SK-N-SH (cell line): ENCODE measurements around the gene BCAS3. TPM values are rescaled to one million over a fixed set of nuclear protein-coding genes. Genes with fewer than 3 reads are reported as not detected.

ENCODE experiments used
- CTCF ChIA-PET: fragments of 300-600, 350-600 bp; formaldehyde crosslinking; extraction: SDS; loops from one replicate; lab custom pipeline; 2021; lab: Yijun Ruan, JAX
- POLR2A ChIA-PET: fragments of 350-600 bp; sonication (Branson Sonifier 250); formaldehyde crosslinking; extraction: SDS; loops from one replicate; lab custom pipeline; 2020; ENCODE audit warnings: antibody characterized with exemption, inconsistent platforms; lab: Yijun Ruan, JAX
- DNase-seq: peaks from one replicate; pipeline ENCODE4 v3.0.0; 2012
- H2AFZ ChIP-seq: fragments of 200-600 bp; sonication (generic); 2 replicates; pipeline ENCODE4 v1.8.1; 2016; ENCODE audit warnings: antibody characterized with exemption, mild to moderate bottlenecking, low read depth
- H3F3A ChIP-seq: fragments of 200-600 bp; sonication (generic); replicated peaks from 2 replicates; pipeline ENCODE3; 2016; ENCODE audit warnings: antibody characterized with exemption, mild to moderate bottlenecking; ENCODE audit not compliant: insufficient read depth
- H3K27ac ChIP-seq, 2 experiments: fragments of 200-500 bp in 1 of 2; fragments of 200-600 bp in 1 of 2; sonication (Bioruptor generic) in 1 of 2; sonication (generic), shearing (Covaris generic) in 1 of 2; 2 replicates each; pipeline versions ENCODE4 v1.5.1 to v1.6.1; 2014 to 2016; ENCODE audit warnings: low read depth in 2 of 2, inconsistent platforms in 1 of 2, low read length in 1 of 2, mild to moderate bottlenecking in 1 of 2, mixed read lengths in 1 of 2
- H3K27me3 ChIP-seq: fragments of 200-600 bp; sonication (generic), shearing (Covaris generic); 2 replicates; pipeline ENCODE4 v1.6.1; 2016; ENCODE audit warnings: mixed run types; ENCODE audit not compliant: insufficient read depth
- H3K36me3 ChIP-seq, 2 experiments: fragments of 200-500 bp in 1 of 2; fragments of 200-600 bp in 1 of 2; sonication (Bioruptor generic) in 1 of 2; sonication (generic) in 1 of 2; replicated peaks in 1 of 2; 2 replicates each; pipeline versions ENCODE3 to v1.5.1; 2014 to 2016; ENCODE audit warnings: low read length in 1 of 2, mild to moderate bottlenecking in 1 of 2; ENCODE audit not compliant: insufficient read depth in 2 of 2, control insufficient read depth in 1 of 2
- H3K4me1 ChIP-seq, 2 experiments: fragments of 200-500 bp in 1 of 2; fragments of 200-600 bp in 1 of 2; sonication (Bioruptor generic) in 1 of 2; sonication (generic), shearing (Covaris generic) in 1 of 2; 2 replicates each; pipeline versions ENCODE4 v1.5.1 to v1.6.1; 2014 to 2016; ENCODE audit warnings: low read depth in 1 of 2, low read length in 1 of 2, mixed run types in 1 of 2; ENCODE audit not compliant: insufficient read depth in 2 of 2, control insufficient read depth in 1 of 2
- H3K4me2 ChIP-seq: fragments of 200-600 bp; sonication (generic), shearing (Covaris generic); 2 replicates; pipeline ENCODE4 v1.6.1; 2017; ENCODE audit warnings: mixed run types
- H3K4me3 ChIP-seq, 2 experiments: fragments of 200-500 bp in 1 of 2; fragments of 200-600 bp in 1 of 2; sonication (Bioruptor generic) in 1 of 2; sonication (generic), shearing (Covaris generic) in 1 of 2; 2 replicates each; pipeline versions ENCODE4 v1.5.1 to v1.8.1; 2014 to 2016; ENCODE audit warnings: low read depth in 2 of 2, inconsistent platforms in 1 of 2, low read length in 1 of 2, mild to moderate bottlenecking in 1 of 2, mixed read lengths in 1 of 2, moderate library complexity in 1 of 2
- H3K79me2 ChIP-seq: fragments of 200-600 bp; sonication (generic); 2 replicates; pipeline ENCODE4 v1.8.1; 2017; ENCODE audit warnings: mild to moderate bottlenecking; ENCODE audit not compliant: insufficient read depth
- H3K9ac ChIP-seq: fragments of 200-600 bp; sonication (generic); 2 replicates; pipeline ENCODE4 v1.6.1; 2017; ENCODE audit warnings: mixed run types
- H3K9me2 ChIP-seq: fragments of 200-600 bp; sonication (generic); 2 replicates; pipeline ENCODE4 v1.6.1; 2017; ENCODE audit warnings: mixed run types
- H3K9me3 ChIP-seq: fragments of 200-600 bp; sonication (generic); 2 replicates; pipeline ENCODE4 v1.6.1; 2017; ENCODE audit warnings: mixed run types, mild to moderate bottlenecking, moderate library complexity
- H4K20me1 ChIP-seq: fragments of 200-600 bp; sonication (generic); 2 replicates; pipeline ENCODE4 v1.6.1; 2017; ENCODE audit warnings: mild to moderate bottlenecking, mixed run types; ENCODE audit not compliant: insufficient read depth
- CHD2 ChIP-seq: fragments of 150-350 bp; IDR thresholded peaks from 2 replicates; pipeline ENCODE4 v1.6.1; 2018; ENCODE audit warnings: low read length; ENCODE audit not compliant: partially characterized antibody
- ELF1 ChIP-seq: IDR thresholded peaks from 2 replicates; pipeline ENCODE4 v1.4.0; 2012
- FOXM1 ChIP-seq: IDR thresholded peaks from 2 replicates; pipeline ENCODE4 v1.4.0; 2012; ENCODE audit warnings: low read depth, mild to moderate bottlenecking
- GATA2 ChIP-seq: sonication (generic); formaldehyde crosslinking; IDR thresholded peaks from 2 replicates; pipeline ENCODE4 v1.5.0; 2020; ENCODE audit warnings: mild to moderate bottlenecking, missing genetic modification reagents
- JUND ChIP-seq: IDR thresholded peaks from 2 replicates; pipeline ENCODE4 v1.4.0; 2012
- MEF2A ChIP-seq: IDR thresholded peaks from 2 replicates; pipeline ENCODE4 v1.4.0; 2012; ENCODE audit warnings: low read depth, borderline replicate concordance
- MXI1 ChIP-seq: IDR thresholded peaks from 2 replicates; pipeline ENCODE4 v1.6.1; 2012; ENCODE audit warnings: mild to moderate bottlenecking, low read depth, low read length, improper control_type of control experiment
- REST ChIP-seq: IDR thresholded peaks from 2 replicates; pipeline ENCODE4 v1.6.1; 2012; ENCODE audit warnings: mild to moderate bottlenecking, low read depth, low read length, moderate library complexity
- RFX5 ChIP-seq: IDR thresholded peaks from 2 replicates; pipeline ENCODE4 v1.6.1; 2012; ENCODE audit warnings: mild to moderate bottlenecking, improper control_type of control experiment, low read length
- RXRA ChIP-seq: IDR thresholded peaks from 2 replicates; pipeline ENCODE4 v1.4.0; 2012; ENCODE audit warnings: low read depth, mild to moderate bottlenecking, borderline replicate concordance
- SMC3 ChIP-seq: IDR thresholded peaks from 2 replicates; pipeline ENCODE4 v1.6.1; 2012; ENCODE audit warnings: low read depth, low read length, improper control_type of control experiment
- TCF12 ChIP-seq: IDR thresholded peaks from 2 replicates; pipeline ENCODE4 v1.4.0; 2012
- ZBTB33 ChIP-seq: IDR thresholded peaks from 2 replicates; pipeline ENCODE4 v1.4.0; 2012; ENCODE audit warnings: low read depth, borderline replicate concordance
- WGBS: methylation state at CpG from one replicate; pipeline ENCODE4 v1.1.6; 2017; ENCODE audit warnings: low lambda C conversion rate; 5-methylcytosine and 5-hydroxymethylcytosine counted together
- polyA plus RNA-seq, 3 experiments: library from polyadenylated mRNA; depleted of rRNA; stranded (reverse); fragments of >200 nt; gene quantifications; 2 replicates each; pipeline ENCODE4 v1.2.3, GENCODE V29; 2012
- TF ChIP-seq, protein P1 (sequence below): IDR thresholded peaks from 2 replicates; pipeline ENCODE4 v1.4.0; 2012; ENCODE audit warnings: low read depth, borderline replicate concordance
- TF ChIP-seq, protein P2 (sequence below): IDR thresholded peaks from 2 replicates; pipeline ENCODE4 v1.4.0; 2012; ENCODE audit warnings: low read depth
- TF ChIP-seq, protein P3 (sequence below): IDR thresholded peaks from 2 replicates; pipeline ENCODE4; 2012

Gene BCAS3
- polyA plus RNA-seq, 1 of the 3 experiments (the other 2 are of a cell fraction) = 5.9 TPM

DNA sequence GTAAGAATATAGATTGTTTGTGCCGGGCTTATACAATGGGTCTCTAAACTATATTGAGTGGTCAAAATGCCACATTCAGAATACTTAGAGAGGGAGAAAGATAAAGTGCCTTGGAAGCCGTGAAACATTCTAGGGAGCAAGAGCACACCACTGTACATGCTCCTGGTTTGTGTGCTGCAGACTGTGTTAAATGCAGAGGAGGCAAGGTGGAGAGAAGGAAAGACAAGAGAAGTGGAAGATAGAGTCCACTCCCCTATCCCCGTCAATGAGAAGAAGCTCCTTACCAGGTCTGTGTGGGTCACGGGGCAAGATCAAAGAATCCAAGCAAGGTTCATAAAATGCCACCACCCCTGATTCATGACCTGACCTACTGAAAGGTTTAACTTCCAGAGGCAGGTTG is 454.9 kb downstream of the BCAS3 start:
- H3K9me2 ChIP-seq = no peaks in the 10 kb centered on the region
- H3K27ac ChIP-seq = peak overlapping the region in 1 of 2 experiments; percentile 73; a peak in 1 of 4 replicates
- no peaks in the 10 kb centered on the region for H3K36me3 ChIP-seq
- no peak overlapping the region for H2AFZ ChIP-seq
- no peak overlapping the region for H3K4me2 ChIP-seq
- no peaks in the 10 kb centered on the region for H3K79me2 ChIP-seq
- CTCF ChIA-PET = interaction anchor here (1.3 to 1.6 kb wide), 3 partner anchors 10 to 29 kb away, joined by 3 to 4 read pairs (median 3); no protein-coding TSS in a partner anchor
- H4K20me1 ChIP-seq = no peaks in the 10 kb centered on the region
- WGBS = 92% methylated on average over 4 of the region's 4 CpGs
- POLR2A ChIA-PET = no interaction called here
- TF ChIP-seq REST (no peak), MXI1 (no peak), ZBTB33 (no peak), MEF2A (no peak), RXRA (no peak), CHD2 (no peak), GATA2 (CRISPR knock-in tag) (no peak), SMC3 (no peak), FOXM1 (no peak), RFX5 (no peak), TCF12 (no peak), ELF1 (no peak), JUND (no peak)
- TF ChIP-seq, protein P1, sequence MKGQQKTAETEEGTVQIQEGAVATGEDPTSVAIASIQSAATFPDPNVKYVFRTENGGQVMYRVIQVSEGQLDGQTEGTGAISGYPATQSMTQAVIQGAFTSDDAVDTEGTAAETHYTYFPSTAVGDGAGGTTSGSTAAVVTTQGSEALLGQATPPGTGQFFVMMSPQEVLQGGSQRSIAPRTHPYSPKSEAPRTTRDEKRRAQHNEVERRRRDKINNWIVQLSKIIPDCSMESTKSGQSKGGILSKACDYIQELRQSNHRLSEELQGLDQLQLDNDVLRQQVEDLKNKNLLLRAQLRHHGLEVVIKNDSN = no peak
- TF ChIP-seq, protein P2, sequence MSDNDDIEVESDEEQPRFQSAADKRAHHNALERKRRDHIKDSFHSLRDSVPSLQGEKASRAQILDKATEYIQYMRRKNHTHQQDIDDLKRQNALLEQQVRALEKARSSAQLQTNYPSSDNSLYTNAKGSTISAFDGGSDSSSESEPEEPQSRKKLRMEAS = no peak
- TF ChIP-seq, protein P3, sequence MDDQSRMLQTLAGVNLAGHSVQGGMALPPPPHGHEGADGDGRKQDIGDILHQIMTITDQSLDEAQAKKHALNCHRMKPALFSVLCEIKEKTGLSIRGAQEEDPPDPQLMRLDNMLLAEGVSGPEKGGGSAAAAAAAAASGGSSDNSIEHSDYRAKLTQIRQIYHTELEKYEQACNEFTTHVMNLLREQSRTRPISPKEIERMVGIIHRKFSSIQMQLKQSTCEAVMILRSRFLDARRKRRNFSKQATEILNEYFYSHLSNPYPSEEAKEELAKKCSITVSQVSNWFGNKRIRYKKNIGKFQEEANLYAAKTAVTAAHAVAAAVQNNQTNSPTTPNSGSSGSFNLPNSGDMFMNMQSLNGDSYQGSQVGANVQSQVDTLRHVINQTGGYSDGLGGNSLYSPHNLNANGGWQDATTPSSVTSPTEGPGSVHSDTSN = no peak
- TF ChIP-seq, all 33 proteins: peak for 0
- no peak for DNase-seq
- Histone ChIP-seq H3K9ac (no peak overlapping the region), H3K4me3 (no peak overlapping the region), H3K27me3 (no peaks in the 10 kb centered on the region), H3K9me3 (no peaks in the 10 kb centered on the region), H3K4me1 (peaks cover 0 to 40% of the 10 kb centered on the region in 2 experiments; a peak in 2 of 4 replicates), H3F3A (no peaks in the 10 kb centered on the region)
